ENCODE data around the gene SPINT2. TPM values are rescaled to one million over a fixed set of nuclear protein-coding genes. Genes with fewer than 3 reads are reported as not detected.

Gene SPINT2
- total RNA-seq, 4 donors from 2014 or later = 401 to 505 (median 497) TPM

- DNase-seq (ENCODE audit: low spot score in 2 of 2) = no peak
- WGBS, 2 donors = 70 to 71% methylated on average over 2 of the region's 2 CpGs
- intact Hi-C loops (cut with DNase I; ENCODE audit: low total_unique reads) = no loop called here
- H3K4me3 ChIP-seq (ENCODE audit: low read depth, poor library complexity, severe bottlenecking) = no peak overlapping the region
- TF ChIP-seq CTCF (IDR thresholded peaks at IDR 0.05) = no peak
- TF ChIP-seq POLR2A (IDR thresholded peaks at IDR 0.05) = no peak
These were observed 9.1 kb downstream of the SPINT2 start for GRCh38 chr19:38273499-38273898.

GRCh38 chr19:38274739-38275138, 10.4 kb downstream of the SPINT2 start:
- no peak for DNase-seq (ENCODE audit: low spot score in 2 of 2)
- H3K4me3 ChIP-seq (ENCODE audit: low read depth, poor library complexity, severe bottlenecking) = no peak overlapping the region
- 25 to 36% methylated on average over 9 of the region's 9 CpGs for WGBS, 2 donors
- no peak for TF ChIP-seq CTCF (IDR thresholded peaks at IDR 0.05)
- TF ChIP-seq POLR2A (IDR thresholded peaks at IDR 0.05) = no peak
- intact Hi-C loops (cut with DNase I; ENCODE audit: low total_unique reads) = no loop called here

GRCh38 chr19:38276942-38277517, 12.7 kb downstream of the SPINT2 start:
- intact Hi-C loops (cut with DNase I; ENCODE audit: low total_unique reads) = no loop called here
- 86 to 87% methylated on average over 7 of the region's 7 CpGs for WGBS, 2 donors
- no peak for DNase-seq (ENCODE audit: low spot score in 2 of 2)
- no peak overlapping the region for H3K4me3 ChIP-seq (ENCODE audit: low read depth, poor library complexity, severe bottlenecking)
- no peak for TF ChIP-seq CTCF (IDR thresholded peaks at IDR 0.05)
- no peak for TF ChIP-seq POLR2A (IDR thresholded peaks at IDR 0.05)

- no peak for DNase-seq (ENCODE audit: low spot score in 2 of 2)
- intact Hi-C loops (cut with DNase I; ENCODE audit: low total_unique reads) = no loop called here
- TF ChIP-seq CTCF (IDR thresholded peaks at IDR 0.05) = no peak
- no peak for TF ChIP-seq POLR2A (IDR thresholded peaks at IDR 0.05)
- no peak overlapping the region for H3K4me3 ChIP-seq (ENCODE audit: low read depth, poor library complexity, severe bottlenecking)
- 39 to 44% methylated on average over 5 of the region's 5 CpGs for WGBS, 2 donors
These were observed 13.2 kb downstream of the SPINT2 start for GRCh38 chr19:38277549-38277948.

GRCh38 chr19:38277969-38278680, 13.8 kb downstream of the SPINT2 start:
- no peak for DNase-seq (ENCODE audit: low spot score in 2 of 2)
- TF ChIP-seq CTCF (IDR thresholded peaks at IDR 0.05) (no peak), POLR2A (IDR thresholded peaks at IDR 0.05) (no peak)
- intact Hi-C loops (cut with DNase I; ENCODE audit: low total_unique reads) = no loop called here
- WGBS, 2 donors = 49 to 59% methylated on average over 9 of the region's 9 CpGs
- no peak overlapping the region for H3K4me3 ChIP-seq (ENCODE audit: low read depth, poor library complexity, severe bottlenecking)
